Endothelial cell of umbilical vein (primary cell): ENCODE measurements around the gene PAAF1. TPM values are rescaled to one million over a fixed set of nuclear protein-coding genes. Genes with fewer than 3 reads are reported as not detected.

Experiments
- BruUV-seq: library from RNA; stranded (reverse); fragments of 400-500 nt; replicated peaks from 2 replicates; lab custom pipeline; 2021; lab: Mats Ljungman, UMichigan
- CTCF ChIA-PET: fragments of 300-600, 350-600 bp; sonication (Branson Sonifier 250); formaldehyde crosslinking; loops from one replicate; lab custom pipeline; 2021; ENCODE audit warnings: antibody characterized with exemption, inconsistent platforms; lab: Charles Lee
- POLR2A ChIA-PET: fragments of 300-600, 350-600 bp; sonication (Branson Sonifier 250); formaldehyde crosslinking; loops from one replicate; lab custom pipeline; 2021; ENCODE audit warnings: antibody characterized with exemption, inconsistent platforms; lab: Charles Lee
- DNase-seq: peaks from one replicate; pipeline ENCODE4 v3.0.0-alpha.2; 2011; ENCODE audit warnings: low read depth, low spot score
- FAIRE-seq: peaks from 2 replicates; lab custom pipeline; 2011; peaks lifted over from hg19 to GRCh38; lab: Jason Lieb, UNC
- H2AFZ ChIP-seq: 2 replicates; pipeline ENCODE4 v1.6.0; 2012; ENCODE audit warnings: low read depth, low read length, control low read depth, inconsistent platforms
- H3K27ac ChIP-seq: 2 replicates; pipeline ENCODE4 v1.5.1; 2011; ENCODE audit warnings: low read depth, mild to moderate bottlenecking, control low read depth, low read length, moderate library complexity; ENCODE audit not compliant: insufficient read depth
- H3K27me3 ChIP-seq, 2 experiments: 2 replicates each; pipeline versions ENCODE4 v1.6.0 to v1.6.1; 2011; ENCODE audit warnings: low read length in 2 of 2, mixed read lengths in 1 of 2; ENCODE audit not compliant: control insufficient read depth in 2 of 2, insufficient read depth in 2 of 2
- H3K36me3 ChIP-seq, 2 experiments: 2 replicates in 1 of 2; 3 replicates in 1 of 2; pipeline ENCODE4 v1.5.1; 2011; ENCODE audit warnings: low read length in 2 of 2, mild to moderate bottlenecking in 1 of 2, moderate library complexity in 1 of 2; ENCODE audit not compliant: control insufficient read depth in 2 of 2, insufficient read depth in 2 of 2; ENCODE audit errors: extremely low read depth in 1 of 2
- H3K4me1 ChIP-seq: 3 replicates; pipeline ENCODE4 v1.5.1; 2011; ENCODE audit warnings: mild to moderate bottlenecking, low read length; ENCODE audit not compliant: control insufficient read depth, insufficient read depth; ENCODE audit errors: extremely low read depth
- H3K4me2 ChIP-seq: 2 replicates; pipeline ENCODE4 v1.6.1; 2011; ENCODE audit warnings: low read length, control low read depth, mixed read lengths; ENCODE audit not compliant: insufficient read depth
- H3K4me3 ChIP-seq, 3 experiments: fragments of 200-600 bp in 1 of 3; sonication (generic), shearing (Covaris generic) in 1 of 3; replicated peaks in 1 of 3; 2 replicates each; pipeline ENCODE4 v1.5.1; 2011 to 2016; ENCODE audit warnings: control low read depth in 3 of 3, low read length in 3 of 3, mild to moderate bottlenecking in 2 of 3, inconsistent platforms in 1 of 3, low read depth in 1 of 3, moderate library complexity in 1 of 3; ENCODE audit not compliant: insufficient read depth in 1 of 3
- H3K79me2 ChIP-seq: 2 replicates; pipeline ENCODE4 v1.6.0; 2012; ENCODE audit warnings: low read length, inconsistent platforms; ENCODE audit not compliant: control insufficient read depth, insufficient read depth
- H3K9ac ChIP-seq: replicated peaks from 2 replicates; pipeline ENCODE3; 2011; ENCODE audit warnings: low read length, control low read depth; ENCODE audit not compliant: insufficient read depth; ENCODE audit errors: extremely low read depth
- H3K9me1 ChIP-seq: replicated peaks from 3 replicates; pipeline ENCODE4 v1.6.0; 2011; ENCODE audit warnings: mild to moderate bottlenecking, low read length; ENCODE audit not compliant: control insufficient read depth, insufficient read depth; ENCODE audit errors: extremely low read depth
- H3K9me3 ChIP-seq: replicated peaks from 2 replicates; pipeline ENCODE4 v1.5.1; 2012; ENCODE audit warnings: low read length, inconsistent platforms; ENCODE audit not compliant: control insufficient read depth, insufficient read depth
- H4K20me1 ChIP-seq: replicated peaks from 2 replicates; pipeline ENCODE3; 2011; ENCODE audit warnings: mild to moderate bottlenecking, low read length; ENCODE audit not compliant: control insufficient read depth, insufficient read depth; ENCODE audit errors: extremely low read depth
- CTCF ChIP-seq, 2 donors: IDR thresholded peaks; 1 replicate in 1 of 2; 2 replicates in 1 of 2; pipeline ENCODE4 v1.5.1; 2011; ENCODE audit warnings: low read length in 2 of 2, mild to moderate bottlenecking in 2 of 2, moderate library complexity in 2 of 2, control low read depth in 1 of 2, inconsistent platforms in 1 of 2, low read depth in 1 of 2; ENCODE audit not compliant: insufficient read depth in 1 of 2; ENCODE audit errors: extremely low read depth in 1 of 2
- EZH2 ChIP-seq: IDR thresholded peaks from 2 replicates; pipeline ENCODE4 v1.6.1; 2012; ENCODE audit warnings: borderline replicate concordance, low read depth, mild to moderate bottlenecking, moderate library complexity, low read length, inconsistent platforms; ENCODE audit not compliant: severe bottlenecking
- FOS ChIP-seq: IDR thresholded peaks from 2 replicates; pipeline ENCODE4 v1.6.1; 2011; ENCODE audit warnings: mild to moderate bottlenecking, low read length, moderate library complexity, borderline replicate concordance; ENCODE audit not compliant: insufficient read depth
- GATA2 ChIP-seq: IDR thresholded peaks from 2 replicates; pipeline ENCODE4 v1.7.0; 2011; ENCODE audit warnings: low read depth, mild to moderate bottlenecking, moderate library complexity, mixed read lengths, low read length; ENCODE audit not compliant: insufficient read length, insufficient read depth
- JUN ChIP-seq: IDR thresholded peaks from 2 replicates; pipeline ENCODE4 v1.6.1; 2011; ENCODE audit warnings: borderline replicate concordance, low read depth; ENCODE audit not compliant: insufficient read length, insufficient read depth
- MAX ChIP-seq: IDR thresholded peaks from 2 replicates; pipeline ENCODE4 v1.6.1; 2011; ENCODE audit not compliant: insufficient read depth, insufficient read length
- MYC ChIP-seq: IDR thresholded peaks from one replicate; pipeline ENCODE4 v1.6.1; 2011; ENCODE audit warnings: mild to moderate bottlenecking, low read depth, low read length
- POLR2A ChIP-seq: IDR thresholded peaks from 2 replicates; pipeline ENCODE4 v1.6.1; 2012; ENCODE audit warnings: low read depth, mild to moderate bottlenecking, control low read depth, low read length
- POLR2AphosphoS5 ChIP-seq: IDR thresholded peaks from 2 replicates; pipeline ENCODE4 v1.6.1; 2012; ENCODE audit warnings: low read depth, mild to moderate bottlenecking, control low read depth, low read length, moderate library complexity; ENCODE audit not compliant: insufficient read depth
- dilution Hi-C: fragments of 300-500 bp; cut with MboI; formaldehyde crosslinking; loops from one replicate; pipeline ENCODE4 v1.15.0; 2019; ENCODE audit warnings: low sequenced_read_pairs; ENCODE audit not compliant: extremely low pct_ligation_motif_present
- intact Hi-C: fragments of 100-400 bp; cut with micrococcal nuclease; formaldehyde crosslinking; loops from one replicate; pipeline ENCODE4 v1.10.0; 2022
- polyA plus RNA-seq, 4 experiments: library from polyadenylated mRNA; depleted of rRNA in 3 of 4; stranded (reverse) in 3 of 4; unstranded in 1 of 4; fragments of >200 nt; gene quantifications; 2 replicates each; pipeline versions ENCODE4 v1.2.1 to v1.2.3, GENCODE V29; 2011 to 2012; ENCODE audit warnings: missing spikeins in 1 of 4
- total RNA-seq: library from RNA; stranded (reverse); gene quantifications from 2 replicates; pipeline ENCODE4 v1.2.3, GENCODE V29; 2021

Gene PAAF1
- total and polyA plus RNA-seq, 2 donors (not counting 3 experiments of a cell fraction or from before 2014, with no cell fraction given) = 9.8 to 16.1 TPM

GRCh38 chr11:73957654-73958361 lies 81.0 kb downstream of the PAAF1 start:
- intact Hi-C loops = no loop called here
- Histone ChIP-seq H3K4me3 (no peak overlapping the region), H3K9me1 (no peaks in the 10 kb centered on the region), H3K27me3 (peaks cover 0 to 2% of the 10 kb centered on the region in 2 experiments), H4K20me1 (no peaks in the 10 kb centered on the region), H3K9me3 (no peaks in the 10 kb centered on the region), H3K36me3 (no peaks in the 10 kb centered on the region), H3K4me1 (no peaks in the 10 kb centered on the region), H3K79me2 (no peaks in the 10 kb centered on the region), H3K27ac (no peak overlapping the region), H3K4me2 (no peak overlapping the region), H3K9ac (no peak overlapping the region), H2AFZ (no peak overlapping the region)
- no peak for DNase-seq
- ChIA-PET POLR2A (no interaction called here), CTCF (interaction anchor here (0.7 to 1.9 kb wide), 3 partner anchors 9 to 492 kb away, joined by 3 to 6 read pairs (median 5); no protein-coding TSS in a partner anchor)
- TF ChIP-seq POLR2A (no peak), MYC (no peak), GATA2 (no peak), CTCF (IDR thresholded peaks at IDR 0.05; ENCODE audit: extremely low read depth in 1 of 2, insufficient read depth in 1 of 2, low read depth in 1 of 2, low read length in 2 of 2) (no peak), EZH2 (no peak), JUN (no peak), POLR2AphosphoS5 (no peak), FOS (no peak), MAX (no peak)
- no peak for FAIRE-seq
- no TSS peak for BruUV-seq
- dilution Hi-C loops = no loop called here
